Common myeloid progenitor, CD34-positive (primary cell): ENCODE results near the gene ADD3.
"Not testable (repeated sequence)": the region's sequence is repeated elsewhere in the genome, so short reads cannot be mapped to it uniquely, and the experiment has no call there.

ENCODE experiments used
- CTCF ChIA-PET: fragments of 350-600 bp; sonication (Branson Sonifier 250); formaldehyde crosslinking; loops from one replicate; lab custom pipeline; 2021; ENCODE audit warnings: antibody characterized with exemption; lab: Charles Lee
- POLR2A ChIA-PET: fragments of 350-600 bp; sonication (Branson Sonifier 250); formaldehyde crosslinking; loops from one replicate; lab custom pipeline; 2021; ENCODE audit warnings: antibody characterized with exemption; lab: Charles Lee
- DNase-seq, 3 donors: peaks; one replicate each; pipeline versions ENCODE4 v3.0.0 to v3.0.0-alpha.2; 2013
- H3K27ac ChIP-seq, 2 experiments: 1 replicate in 1 of 2; 2 replicates in 1 of 2; pipeline ENCODE4 v1.7.0; 2013; ENCODE audit warnings: inconsistent platforms in 2 of 2, low read length in 2 of 2, mild to moderate bottlenecking in 2 of 2, low read depth in 1 of 2, moderate library complexity in 1 of 2; ENCODE audit not compliant: severe bottlenecking in 2 of 2, insufficient read depth in 1 of 2, poor library complexity in 1 of 2
- H3K27me3 ChIP-seq, 5 experiments: replicated peaks in 2 of 5; 1 replicate in 3 of 5; 2 replicates in 2 of 5; pipeline versions ENCODE4 v1.6.1 to v1.7.0; 2013; ENCODE audit warnings: low read length in 4 of 5, mild to moderate bottlenecking in 2 of 5, moderate library complexity in 2 of 5, inconsistent platforms in 1 of 5; ENCODE audit not compliant: insufficient read depth in 5 of 5, control insufficient read depth in 4 of 5
- H3K36me3 ChIP-seq, 4 experiments: 1 replicate in 2 of 4; 2 replicates in 2 of 4; pipeline versions ENCODE4 v1.6.1 to v1.7.0; 2013; ENCODE audit warnings: low read length in 3 of 4, control low read depth in 1 of 4, mild to moderate bottlenecking in 1 of 4; ENCODE audit not compliant: control insufficient read depth in 4 of 4, insufficient read depth in 4 of 4
- H3K4me1 ChIP-seq, 4 experiments: 1 replicate in 3 of 4; 2 replicates in 1 of 4; pipeline versions ENCODE4 v1.6.1 to v1.7.1; 2013; ENCODE audit warnings: low read length in 3 of 4, mild to moderate bottlenecking in 3 of 4, control low read depth in 1 of 4, inconsistent platforms in 1 of 4, moderate library complexity in 1 of 4; ENCODE audit not compliant: control insufficient read depth in 4 of 4, insufficient read depth in 4 of 4; ENCODE audit errors: control extremely low read depth in 1 of 4
- H3K4me3 ChIP-seq, 7 experiments: 1 replicate in 4 of 7; 2 replicates in 3 of 7; pipeline versions ENCODE4 v1.5.1 to v1.7.0; 2013; ENCODE audit warnings: mild to moderate bottlenecking in 7 of 7, low read length in 6 of 7, moderate library complexity in 6 of 7, inconsistent platforms in 2 of 7, low read depth in 2 of 7, control low read depth in 1 of 7; ENCODE audit not compliant: insufficient read depth in 4 of 7, control insufficient read depth in 1 of 7; ENCODE audit errors: extremely low read depth in 1 of 7
- H3K9me3 ChIP-seq, 5 experiments: 1 replicate in 4 of 5; 2 replicates in 1 of 5; pipeline versions ENCODE4 v1.6.1 to v1.7.1; 2013; ENCODE audit warnings: low read length in 4 of 5, mild to moderate bottlenecking in 2 of 5, inconsistent platforms in 1 of 5, low read depth in 1 of 5, moderate library complexity in 1 of 5; ENCODE audit not compliant: control insufficient read depth in 4 of 5, insufficient read depth in 2 of 5; ENCODE audit errors: control extremely low read depth in 1 of 5
- WGBS: methylation state at CpG from one replicate; pipeline ENCODE4 v1.1.5; 2013; ENCODE audit not compliant: insufficient coverage; 5-methylcytosine and 5-hydroxymethylcytosine counted together

The ADD3 gene

GRCh38 chr10:109985768-109986167 lies 22.0 kb upstream of the ADD3 start:
- H3K27ac ChIP-seq, CTCF ChIA-PET, POLR2A ChIA-PET, H3K4me1 ChIP-seq, H3K9me3 ChIP-seq, H3K36me3 ChIP-seq, H3K4me3 ChIP-seq, H3K27me3 ChIP-seq, DNase-seq: not testable (repeated sequence)
- no CpG with 5 or more reads among the region's 3 CpGs for WGBS

GRCh38 chr10:109987452-109988211 lies 20.2 kb upstream of the ADD3 start:
- Histone ChIP-seq H3K4me3 (no peak overlapping the region), H3K36me3 (no peaks in the 10 kb centered on the region), H3K9me3 (peaks cover 0 to 4% (median 0%) of the 10 kb centered on the region in 5 experiments), H3K27ac (no peak overlapping the region), H3K4me1 (peaks cover 0 to 3% (median under 1%) of the 10 kb centered on the region in 4 experiments), H3K27me3 (no peaks in the 10 kb centered on the region)
- POLR2A ChIA-PET, result no interaction called here
- no peak for DNase-seq
- 100% methylated on average over 1 of the region's 3 CpGs for WGBS
- CTCF ChIA-PET, result interaction anchor here (0.5 to 2.8 kb wide), 5 partner anchors 9 to 130 kb away, joined by 3 to 11 read pairs (median 3); no protein-coding TSS in a partner anchor

- Histone ChIP-seq H3K27ac (no peak overlapping the region), H3K36me3 (no peaks in the 10 kb centered on the region), H3K4me1 (peaks cover 0 to 3% (median 1%) of the 10 kb centered on the region in 4 experiments), H3K4me3 (no peak overlapping the region), H3K9me3 (peaks cover 0 to 4% (median 0%) of the 10 kb centered on the region in 5 experiments), H3K27me3 (no peaks in the 10 kb centered on the region)
- no peak for DNase-seq
- ChIA-PET CTCF (interaction anchor here (0.5 to 2.8 kb wide), 5 partner anchors 9 to 129 kb away, joined by 3 to 11 read pairs (median 3); no protein-coding TSS in a partner anchor), POLR2A (no interaction called here)
- 100% methylated on average over 1 of the region's 1 CpG for WGBS
Observed at GRCh38 chr10:109988212-109988596, 19.6 kb upstream of the ADD3 start.

GRCh38 chr10:109991266-109991855 lies 16.4 kb upstream of the ADD3 start:
- CTCF ChIA-PET, result interaction anchor here (1.4 to 1.8 kb wide), 3 partner anchors 12 to 20 kb away, joined by 3 to 5 read pairs (median 4); no protein-coding TSS in a partner anchor
- Histone ChIP-seq H3K27ac (no peak overlapping the region), H3K27me3 (no peaks in the 10 kb centered on the region), H3K36me3 (no peaks in the 10 kb centered on the region), H3K4me1 (peaks cover 1 to 6% (median 3%) of the 10 kb centered on the region in 4 experiments), H3K4me3 (no peak overlapping the region), H3K9me3 (peaks cover 0 to 4% (median 0%) of the 10 kb centered on the region in 5 experiments)
- no peak for DNase-seq
- no CpG with 5 or more reads among the region's 1 CpG for WGBS
- POLR2A ChIA-PET, result no interaction called here

- Histone ChIP-seq H3K27ac (no peak overlapping the region), H3K36me3 (no peaks in the 10 kb centered on the region), H3K9me3 (peaks cover 0 to 2% (median 0%) of the 10 kb centered on the region in 5 experiments), H3K4me1 (peaks cover 4 to 11% (median 9%) of the 10 kb centered on the region in 4 experiments), H3K4me3 (no peak overlapping the region), H3K27me3 (no peaks in the 10 kb centered on the region)
- DNase-seq, result no peak
- CTCF ChIA-PET, result interaction anchor here (1.5 to 1.8 kb wide), 4 partner anchors 10 to 109 kb away, joined by 3 to 5 read pairs (median 4); no protein-coding TSS in a partner anchor
- WGBS, result 64% methylated on average over 2 of the region's 3 CpGs
- POLR2A ChIA-PET, result no interaction called here
Observed at GRCh38 chr10:109992485-109992884, 15.3 kb upstream of the ADD3 start.

GRCh38 chr10:109993551-109994330 lies 14.0 kb upstream of the ADD3 start:
- no peak for DNase-seq
- Histone ChIP-seq H3K9me3 (no peaks in the 10 kb centered on the region), H3K27me3 (no peaks in the 10 kb centered on the region), H3K4me1 (peaks cover 4 to 11% (median 9%) of the 10 kb centered on the region in 4 experiments), H3K27ac (no peak overlapping the region), H3K36me3 (no peaks in the 10 kb centered on the region), H3K4me3 (no peak overlapping the region)
- 83% methylated on average over 1 of the region's 7 CpGs for WGBS
- ChIA-PET POLR2A (no interaction called here), CTCF (interaction anchor here (0.9 to 1.6 kb wide), 3 partner anchors 11 to 110 kb away, joined by 3 to 5 read pairs (median 4); no protein-coding TSS in a partner anchor)
